GM23248 (cell line): ENCODE data around the gene PLA2R1. TPM values are rescaled to one million over a fixed set of nuclear protein-coding genes. Genes with fewer than 3 reads are reported as not detected.
A peak's percentile ranks its signal among the peaks of the same experiment; 100 is the strongest.

Experiments used
- DNase-seq: peaks from one replicate; pipeline ENCODE4 v3.0.0-alpha.2; 2015
- H2AFZ ChIP-seq: fragments of 200-600 bp; sonication (generic); 2 replicates; pipeline ENCODE4 v1.6.1; 2016; ENCODE audit warnings: antibody characterized with exemption
- H3F3A ChIP-seq: fragments of 200-600 bp; sonication (generic); 2 replicates; pipeline ENCODE4 v1.6.1; 2016; ENCODE audit warnings: mild to moderate bottlenecking, antibody characterized with exemption, mixed run types; ENCODE audit not compliant: insufficient read depth
- H3K27ac ChIP-seq: fragments of 200-600 bp; sonication (generic); 2 replicates; pipeline ENCODE4 v1.5.1; 2016; ENCODE audit warnings: mild to moderate bottlenecking
- H3K27me3 ChIP-seq: fragments of 200-600 bp; sonication (generic); replicated peaks from 2 replicates; pipeline ENCODE4 v1.6.1; 2016; ENCODE audit warnings: mild to moderate bottlenecking; ENCODE audit not compliant: insufficient read depth
- H3K36me3 ChIP-seq: fragments of 200-600 bp; sonication (generic); 2 replicates; pipeline ENCODE4 v1.6.1; 2016; ENCODE audit warnings: low read depth, mild to moderate bottlenecking
- H3K4me1 ChIP-seq: fragments of 200-600 bp; sonication (generic); 2 replicates; pipeline ENCODE4 v1.6.1; 2016; ENCODE audit warnings: mild to moderate bottlenecking; ENCODE audit not compliant: insufficient read depth
- H3K4me2 ChIP-seq: fragments of 200-600 bp; sonication (generic); one replicate; pipeline ENCODE4 v1.6.1; 2016; ENCODE audit warnings: mild to moderate bottlenecking; ENCODE audit not compliant: unreplicated experiment
- H3K4me3 ChIP-seq: fragments of 200-600 bp; sonication (generic); 2 replicates; pipeline ENCODE4 v1.5.1; 2016; ENCODE audit warnings: mild to moderate bottlenecking
- H3K79me2 ChIP-seq: fragments of 200-600 bp; sonication (generic); 2 replicates; pipeline ENCODE4 v1.6.1; 2016; ENCODE audit warnings: mild to moderate bottlenecking; ENCODE audit not compliant: insufficient read depth
- H3K9ac ChIP-seq: fragments of 200-600 bp; sonication (generic); 2 replicates; pipeline ENCODE4 v1.6.1; 2016; ENCODE audit warnings: mild to moderate bottlenecking
- H3K9me2 ChIP-seq: fragments of 200-600 bp; sonication (generic); 2 replicates; pipeline ENCODE4 v1.6.1; 2016; ENCODE audit warnings: mixed run types, mild to moderate bottlenecking, moderate library complexity; ENCODE audit not compliant: insufficient read depth
- H3K9me3 ChIP-seq: fragments of 200-600 bp; sonication (generic); one replicate; pipeline ENCODE4 v1.6.1; 2017; ENCODE audit warnings: low read depth
- H4K20me1 ChIP-seq: fragments of 200-600 bp; sonication (generic); 2 replicates; pipeline ENCODE4 v1.6.0; 2016; ENCODE audit not compliant: insufficient read depth
- EZH2 ChIP-seq: fragments of 200-600 bp; sonication (generic); IDR thresholded peaks from 2 replicates; pipeline ENCODE4 v1.6.1; 2018; ENCODE audit warnings: antibody characterized with exemption, mild to moderate bottlenecking; ENCODE audit not compliant: insufficient read depth, poor library complexity, severe bottlenecking
- EZH2phosphoT487 ChIP-seq: fragments of 200-600 bp; sonication (generic); IDR thresholded peaks from 2 replicates; pipeline ENCODE4 v1.6.1; 2018; ENCODE audit warnings: antibody characterized with exemption, moderate library complexity, mild to moderate bottlenecking, low read depth; ENCODE audit not compliant: insufficient read depth
- WGBS, 2 experiments: methylation state at CpG; one replicate each; pipeline ENCODE4 v1.1.6; 2015 to 2017; ENCODE audit warnings: low lambda C conversion rate in 2 of 2, low coverage in 1 of 2; ENCODE audit errors: missing lambda C conversion rate in 2 of 2; 5-methylcytosine and 5-hydroxymethylcytosine counted together
- in situ Hi-C: fragments of 300-500 bp; cut with MboI; formaldehyde crosslinking; loops from 2 replicates; pipeline ENCODE4 v1.15.0; 2020
- polyA plus RNA-seq: library from polyadenylated mRNA; unstranded; fragments of >200 nt; fragmentation: Nextera tagmentation; extraction: Ambion mirVana; gene quantifications from 2 replicates; pipeline ENCODE4 v1.2.1, GENCODE V29; 2016
- total RNA-seq: library from RNA; depleted of rRNA; stranded (reverse); fragments of >200 nt; shearing (Covaris generic); gene quantifications from 2 replicates; pipeline ENCODE4 v1.2.3, GENCODE V29; 2014

The PLA2R1 gene
- total and polyA plus RNA-seq, 2 experiments from 2014 or later, result 8.9 to 16.0 TPM

DNA sequence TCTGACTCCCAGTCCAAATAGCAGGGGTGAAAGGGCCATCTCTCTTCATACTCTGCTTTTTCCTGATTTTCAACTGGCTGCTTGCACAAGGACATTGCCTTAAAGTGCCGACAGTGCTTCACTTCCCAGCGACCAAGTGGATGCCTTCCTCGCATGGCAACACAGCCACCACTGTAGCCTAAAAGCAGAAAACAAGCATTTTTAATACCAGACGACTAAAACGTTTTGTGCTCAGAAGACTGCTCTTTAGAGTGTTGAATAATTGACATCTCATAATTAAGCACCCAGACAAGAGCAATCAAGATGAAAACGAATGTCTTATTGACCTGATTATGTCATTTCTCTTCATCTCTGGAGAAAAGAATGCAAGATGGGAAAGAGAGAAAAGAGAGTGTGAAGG is 75.2 kb downstream of the PLA2R1 start:
- Histone ChIP-seq H3K27ac (no peak overlapping the region), H3K27me3 (no peaks in the 10 kb centered on the region), H3K9ac (no peak overlapping the region), H3K4me3 (no peak overlapping the region), H3K79me2 (no peaks in the 10 kb centered on the region), H3K36me3 (no peaks in the 10 kb centered on the region), H3K4me1 (peaks cover 20% of the 10 kb centered on the region), H3F3A (peaks cover 17% of the 10 kb centered on the region), H4K20me1 (no peaks in the 10 kb centered on the region), H3K9me3 (no peaks in the 10 kb centered on the region), H3K4me2 (no peak overlapping the region), H2AFZ (no peak overlapping the region), H3K9me2 (no peaks in the 10 kb centered on the region)
- TF ChIP-seq EZH2, result no peak
- no peak for TF ChIP-seq EZH2phosphoT487
- in situ Hi-C loops, result no loop called here
- 90 to 91% methylated on average over 6 of the region's 6 CpGs for WGBS, 2 experiments
- DNase-seq, result no peak

DNA sequence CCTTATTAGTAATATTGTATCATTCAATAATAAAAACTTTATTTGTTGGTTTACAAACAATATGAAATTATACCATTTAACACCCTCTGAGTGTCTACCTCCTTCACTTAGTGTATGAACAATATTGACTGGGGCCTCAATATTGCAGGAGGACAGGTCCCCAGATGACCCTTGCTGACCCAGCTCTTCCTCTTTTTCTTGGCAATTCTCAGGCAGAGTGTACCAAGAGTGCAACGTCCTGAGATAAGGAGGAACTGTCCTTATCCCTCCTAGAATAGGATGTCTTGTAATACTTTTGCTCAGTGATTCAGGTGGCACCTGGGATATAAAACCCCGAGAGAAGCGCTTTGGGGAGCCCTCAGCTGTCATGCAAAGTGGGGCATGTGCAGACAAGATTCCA is 76.8 kb downstream of the PLA2R1 start:
- Histone ChIP-seq H3K4me1 (peaks cover 25% of the 10 kb centered on the region), H3K27me3 (no peaks in the 10 kb centered on the region), H3K4me3 (no peak overlapping the region), H3K9ac (no peak overlapping the region), H3F3A (peaks cover 24% of the 10 kb centered on the region), H2AFZ (no peak overlapping the region), H3K36me3 (no peaks in the 10 kb centered on the region), H3K9me3 (no peaks in the 10 kb centered on the region), H3K9me2 (no peaks in the 10 kb centered on the region), H3K4me2 (no peak overlapping the region), H3K79me2 (no peaks in the 10 kb centered on the region), H3K27ac (no peak overlapping the region), H4K20me1 (no peaks in the 10 kb centered on the region)
- 81 to 83% methylated on average over 3 of the region's 3 CpGs for WGBS, 2 experiments
- DNase-seq, result no peak
- in situ Hi-C loops, result no loop called here
- no peak for TF ChIP-seq EZH2
- TF ChIP-seq EZH2phosphoT487, result no peak

DNA sequence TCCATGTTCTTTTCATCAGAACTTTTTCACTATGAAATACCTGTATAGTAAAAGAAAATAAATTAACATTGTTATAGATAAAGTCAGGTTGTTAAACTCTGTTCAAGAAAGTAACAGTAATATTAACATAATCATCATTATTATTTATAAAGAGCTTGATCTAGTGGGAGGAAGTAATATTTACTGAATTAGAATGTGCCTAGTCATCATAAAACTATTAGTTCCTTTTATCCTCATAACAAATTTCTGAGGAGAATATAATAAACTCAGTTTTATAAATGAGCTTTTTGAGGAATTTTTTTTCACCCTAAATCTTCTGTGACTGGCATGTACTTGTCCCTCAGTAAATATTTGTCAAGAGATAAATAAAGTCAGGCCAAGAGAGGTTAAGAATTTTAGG is 78.4 kb downstream of the PLA2R1 start:
- no peak for DNase-seq
- no peaks in the 10 kb centered on the region for H3K9me3 ChIP-seq
- no peak overlapping the region for H3K4me3 ChIP-seq
- H4K20me1 ChIP-seq, result no peaks in the 10 kb centered on the region
- H3K4me1 ChIP-seq, result peaks cover 25% of the 10 kb centered on the region
- H3K9ac ChIP-seq, result no peak overlapping the region
- H2AFZ ChIP-seq, result no peak overlapping the region
- H3K4me2 ChIP-seq, result no peak overlapping the region
- no peaks in the 10 kb centered on the region for H3K36me3 ChIP-seq
- in situ Hi-C loops, result no loop called here
- H3K9me2 ChIP-seq, result no peaks in the 10 kb centered on the region
- no peaks in the 10 kb centered on the region for H3K79me2 ChIP-seq
- peaks cover 24% of the 10 kb centered on the region for H3F3A ChIP-seq
- no peaks in the 10 kb centered on the region for H3K27me3 ChIP-seq
- no peak overlapping the region for H3K27ac ChIP-seq
- no peak for TF ChIP-seq EZH2
- TF ChIP-seq EZH2phosphoT487, result no peak

DNA sequence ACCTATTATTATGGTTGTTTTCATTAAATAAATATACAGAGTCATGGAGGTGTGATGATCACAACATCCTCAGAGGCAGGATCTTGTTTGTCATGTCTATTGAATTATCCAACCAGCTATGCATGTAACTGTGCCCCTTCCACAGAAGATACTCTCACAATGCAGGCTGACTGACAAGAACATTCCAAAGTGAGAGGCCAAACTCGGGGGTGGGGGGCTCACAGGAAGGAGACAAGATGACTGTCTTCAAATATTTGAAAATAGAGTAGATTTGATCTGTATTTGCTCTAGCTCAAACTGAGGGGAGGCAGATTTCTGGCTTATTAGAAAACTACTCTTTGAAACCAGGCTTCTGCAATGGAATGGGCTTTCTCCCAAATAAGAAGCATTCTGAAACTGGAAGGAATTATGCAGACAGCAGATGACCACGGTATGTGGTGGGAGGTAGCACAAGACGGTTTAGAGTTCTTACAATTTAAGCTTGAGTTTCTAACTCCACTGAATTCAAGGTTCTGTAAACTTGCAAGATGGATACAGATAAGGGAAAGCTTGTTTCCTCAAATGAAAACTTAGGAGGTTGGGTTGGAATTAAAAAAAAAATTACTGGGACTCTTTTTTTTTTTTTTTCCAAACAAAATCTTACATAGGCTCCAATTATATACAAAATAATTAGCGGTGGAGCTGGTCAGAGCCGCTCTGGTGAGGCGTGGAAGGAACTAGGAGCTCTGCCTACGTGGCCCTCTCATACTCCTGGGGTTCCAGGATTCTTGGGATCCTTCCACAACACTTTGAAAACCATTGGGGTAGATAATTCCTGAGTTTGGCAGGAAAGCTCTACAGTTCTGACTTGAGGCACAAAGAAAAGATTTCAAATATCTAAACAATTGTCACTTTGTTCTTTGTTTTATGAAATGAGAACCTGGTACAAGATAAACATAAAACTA is 79.3 kb downstream of the PLA2R1 start:
- TF ChIP-seq EZH2 (no peak), EZH2phosphoT487 (no peak)
- Histone ChIP-seq H4K20me1 (no peaks in the 10 kb centered on the region), H3K79me2 (no peaks in the 10 kb centered on the region), H3K4me1 (peaks cover 25% of the 10 kb centered on the region), H2AFZ (no peak overlapping the region), H3K9me2 (no peaks in the 10 kb centered on the region), H3K9me3 (no peaks in the 10 kb centered on the region), H3F3A (peaks cover 24% of the 10 kb centered on the region), H3K4me2 (peak overlapping the region; percentile 47), H3K27ac (peak overlapping the region; percentile 53), H3K9ac (peak overlapping the region; percentile 11; the same call in 1 of the 2 replicates), H3K27me3 (no peaks in the 10 kb centered on the region), H3K36me3 (no peaks in the 10 kb centered on the region), H3K4me3 (no peak overlapping the region)
- in situ Hi-C loops, result no loop called here
- WGBS, 2 experiments, result 60 to 61% methylated on average over 7 of the region's 7 CpGs
- peak; percentile 72 for DNase-seq
